ENCODE measurements around the gene CCDC73.

The CCDC73 gene

GRCh38 chr11:32713496-32713895 lies 81.0 kb downstream of the CCDC73 start:
- TF ChIP-seq POLR2AphosphoS5 (IDR thresholded peaks at IDR 0.05; ENCODE audit: low read depth, low read length) (no peak), SIN3A (IDR thresholded peaks at IDR 0.05; ENCODE audit: borderline replicate concordance, insufficient read depth, low read length) (no peak), FOXP2 (optimal IDR thresholded peaks at IDR 0.05; ENCODE audit: borderline replicate concordance, extremely low read depth, extremely low read length, insufficient read depth) (no peak), REST (IDR thresholded peaks at IDR 0.05; ENCODE audit: insufficient read depth in 1 of 2, low read depth in 2 of 2, low read length in 2 of 2) (no peak), TAF1 (IDR thresholded peaks at IDR 0.05; ENCODE audit: borderline replicate concordance, insufficient read depth, low read length) (no peak)

- TF ChIP-seq SIN3A (IDR thresholded peaks at IDR 0.05; ENCODE audit: borderline replicate concordance, insufficient read depth, low read length) (no peak), POLR2AphosphoS5 (IDR thresholded peaks at IDR 0.05; ENCODE audit: low read depth, low read length) (no peak), FOXP2 (optimal IDR thresholded peaks at IDR 0.05; ENCODE audit: borderline replicate concordance, extremely low read depth, extremely low read length, insufficient read depth) (no peak), REST (IDR thresholded peaks at IDR 0.05; ENCODE audit: insufficient read depth in 1 of 2, low read depth in 2 of 2, low read length in 2 of 2) (no peak), TAF1 (IDR thresholded peaks at IDR 0.05; ENCODE audit: borderline replicate concordance, insufficient read depth, low read length) (no peak)
Observed at GRCh38 chr11:32706985-32707741, 87.3 kb downstream of the CCDC73 start.

GRCh38 chr11:32705309-32706033 lies 89.0 kb downstream of the CCDC73 start:
- no peak for TF ChIP-seq REST (IDR thresholded peaks at IDR 0.05; ENCODE audit: insufficient read depth in 1 of 2, low read depth in 2 of 2, low read length in 2 of 2)
- no peak for TF ChIP-seq TAF1 (IDR thresholded peaks at IDR 0.05; ENCODE audit: borderline replicate concordance, insufficient read depth, low read length)
- no peak for TF ChIP-seq SIN3A (IDR thresholded peaks at IDR 0.05; ENCODE audit: borderline replicate concordance, insufficient read depth, low read length)
- no peak for TF ChIP-seq FOXP2 (optimal IDR thresholded peaks at IDR 0.05; ENCODE audit: borderline replicate concordance, extremely low read depth, extremely low read length, insufficient read depth)
- TF ChIP-seq POLR2AphosphoS5 (IDR thresholded peaks at IDR 0.05; ENCODE audit: low read depth, low read length): no peak

GRCh38 chr11:32704775-32705174 lies 89.7 kb downstream of the CCDC73 start:
- TF ChIP-seq FOXP2 (optimal IDR thresholded peaks at IDR 0.05; ENCODE audit: borderline replicate concordance, extremely low read depth, extremely low read length, insufficient read depth) (no peak), REST (IDR thresholded peaks at IDR 0.05; ENCODE audit: insufficient read depth in 1 of 2, low read depth in 2 of 2, low read length in 2 of 2) (no peak), TAF1 (IDR thresholded peaks at IDR 0.05; ENCODE audit: borderline replicate concordance, insufficient read depth, low read length) (no peak), POLR2AphosphoS5 (IDR thresholded peaks at IDR 0.05; ENCODE audit: low read depth, low read length) (no peak), SIN3A (IDR thresholded peaks at IDR 0.05; ENCODE audit: borderline replicate concordance, insufficient read depth, low read length) (no peak)

Data from PFSK-1 (cell line).